A549 (cell line): ENCODE data around the gene PSME3IP1. TPM values are rescaled to one million over a fixed set of nuclear protein-coding genes. Genes with fewer than 3 reads are reported as not detected.

Experiments used
- ATAC-seq, 2 experiments: fragments of 200-7000 bp in 1 of 2; fragments of >200 bp in 1 of 2; cut with Nextera tagmentation in 1 of 2; cut with Tn5 transposase in 1 of 2; 3 replicates each; pipeline versions ENCODE4 v1.8.0 to v1.9.1; 2018 to 2020; ENCODE audit warnings: mild to moderate bottlenecking in 1 of 2, moderate library complexity in 1 of 2
- CTCF ChIA-PET: fragments of 300-600 bp; sonication (Branson Sonifier 250); formaldehyde crosslinking; extraction: SDS; loops from one replicate; lab custom pipeline; 2021; ENCODE audit warnings: antibody characterized with exemption, inconsistent platforms; lab: Yijun Ruan, JAX
- POLR2A ChIA-PET: fragments of 350-600 bp; formaldehyde crosslinking; extraction: SDS; loops from one replicate; lab custom pipeline; 2021; ENCODE audit warnings: antibody characterized with exemption, inconsistent platforms; lab: Yijun Ruan, JAX
- DNase-seq, 2 experiments: peaks; one replicate each; pipeline versions ENCODE4 v3.0.0 to v3.0.0-alpha.2; 2011 to 2016; ENCODE audit warnings: low read depth in 1 of 2, low spot score in 1 of 2
- FAIRE-seq: peaks from 2 replicates; lab custom pipeline; 2011; peaks lifted over from hg19 to GRCh38; lab: Jason Lieb, UNC
- H3K27ac ChIP-seq, 2 experiments: fragments of >200 bp; sonication (Bioruptor Twin); formaldehyde crosslinking; 3 replicates each; pipeline ENCODE4 v1.5.1; 2016 to 2017
- H3K4me1 ChIP-seq: fragments of >200 bp; sonication (Bioruptor Twin); formaldehyde crosslinking; 3 replicates; pipeline ENCODE4 v1.6.1; 2016
- H3K4me2 ChIP-seq: fragments of >200 bp; sonication (Bioruptor Twin); formaldehyde crosslinking; 3 replicates; pipeline ENCODE4 v1.6.1; 2016
- H3K4me3 ChIP-seq: fragments of >200 bp; sonication (Bioruptor Twin); formaldehyde crosslinking; 3 replicates; pipeline ENCODE4 v1.5.1; 2016
- H3K9me3 ChIP-seq: fragments of >200 bp; sonication (Bioruptor Twin); formaldehyde crosslinking; 3 replicates; pipeline ENCODE4 v1.6.1; 2016
- BHLHE40 ChIP-seq: IDR thresholded peaks from 2 replicates; pipeline ENCODE4 v1.6.1; 2012; ENCODE audit warnings: low read depth, low read length, inconsistent platforms
- CBX2 ChIP-seq: fragments of 200-600 bp; sonication (generic); IDR thresholded peaks from 2 replicates; pipeline ENCODE4 v1.6.1; 2016; ENCODE audit warnings: low read depth, mild to moderate bottlenecking, borderline replicate concordance
- CBX8 ChIP-seq: fragments of 200-600 bp; sonication (generic); IDR thresholded peaks from 2 replicates; pipeline ENCODE4 v1.6.1; 2016
- CEBPB ChIP-seq, 2 experiments: fragments of >200 bp in 1 of 2; sonication (Bioruptor Twin) in 1 of 2; formaldehyde crosslinking in 1 of 2; IDR thresholded peaks; 2 replicates each; pipeline ENCODE4 v1.6.1; 2012 to 2016
- CHD2 ChIP-seq: fragments of 150-350 bp; IDR thresholded peaks from 2 replicates; pipeline ENCODE4 v1.6.1; 2014; ENCODE audit warnings: low read length; ENCODE audit not compliant: partially characterized antibody
- CHD4 ChIP-seq: fragments of 200-600 bp; sonication (generic); IDR thresholded peaks from 2 replicates; pipeline ENCODE4 v1.6.1; 2016; ENCODE audit warnings: antibody characterized with exemption, mild to moderate bottlenecking, borderline replicate concordance
- EHMT2 ChIP-seq: fragments of 200-600 bp; sonication (generic); IDR thresholded peaks from 2 replicates; pipeline ENCODE4 v1.6.1; 2016; ENCODE audit warnings: antibody characterized with exemption, low read depth, mild to moderate bottlenecking, moderate library complexity
- FOSL2 ChIP-seq, 2 experiments: fragments of 450-650 bp in 1 of 2; fragments of >200 bp in 1 of 2; sonication (Bioruptor Twin) in 1 of 2; formaldehyde crosslinking; IDR thresholded peaks; 2 replicates each; pipeline versions ENCODE4 v1.5.0 to v1.6.1; 2016 to 2020; ENCODE audit warnings: mild to moderate bottlenecking in 1 of 2, moderate library complexity in 1 of 2
- FOXS1 ChIP-seq: fragments of 250-450 bp; sonication (Bioruptor Pico); IDR thresholded peaks from 2 replicates; pipeline ENCODE4 v1.5.0; 2020; ENCODE audit warnings: mild to moderate bottlenecking, moderate library complexity
- GATA3 ChIP-seq: IDR thresholded peaks from 2 replicates; pipeline ENCODE4 v1.6.1; 2012; ENCODE audit warnings: borderline replicate concordance
- HOXB13 ChIP-seq: fragments of 250-450 bp; sonication (Bioruptor Pico); IDR thresholded peaks from 2 replicates; pipeline ENCODE4 v1.5.0; 2020; ENCODE audit warnings: low read depth, mild to moderate bottlenecking, moderate library complexity
- JUNB ChIP-seq: fragments of >200 bp; sonication (Bioruptor Twin); formaldehyde crosslinking; IDR thresholded peaks from 2 replicates; pipeline ENCODE4 v1.6.1; 2016
- KDM1A ChIP-seq: fragments of 200-600 bp; sonication (generic); IDR thresholded peaks from 2 replicates; pipeline ENCODE4 v1.6.1; 2016; ENCODE audit warnings: low read depth, mild to moderate bottlenecking
- MAFK ChIP-seq: fragments of 450-650 bp; IDR thresholded peaks from 2 replicates; pipeline ENCODE4 v1.6.1; 2014; ENCODE audit not compliant: partially characterized antibody
- NPAS2 ChIP-seq: fragments of 250-450 bp; sonication (Bioruptor Pico); IDR thresholded peaks from 2 replicates; pipeline ENCODE4 v1.8.0; 2022; ENCODE audit warnings: mild to moderate bottlenecking, moderate library complexity, borderline replicate concordance
- POLR2AphosphoS2 ChIP-seq: conservative IDR thresholded peaks from 2 replicates; pipeline ENCODE4 v1.6.1; 2012; ENCODE audit warnings: low read length, improper control_type of control experiment, inconsistent platforms
- RARB ChIP-seq: fragments of 250-450 bp; sonication (Bioruptor Pico); IDR thresholded peaks from 2 replicates; pipeline ENCODE4 v1.8.0; 2021; ENCODE audit warnings: mild to moderate bottlenecking, moderate library complexity
- RFX5 ChIP-seq: fragments of 450-650 bp; IDR thresholded peaks from 2 replicates; pipeline ENCODE4 v1.7.1; 2014; ENCODE audit warnings: antibody characterized with exemption, mild to moderate bottlenecking, moderate library complexity
- SREBF2 ChIP-seq: fragments of 450-650 bp; IDR thresholded peaks from 2 replicates; pipeline ENCODE4 v1.6.1; 2014; ENCODE audit warnings: mild to moderate bottlenecking, moderate library complexity
- WGBS: methylation state at CpG from one replicate; pipeline ENCODE4 v1.1.6; 2017; ENCODE audit errors: missing lambda C conversion rate; 5-methylcytosine and 5-hydroxymethylcytosine counted together
- polyA plus RNA-seq, 4 experiments: library from polyadenylated mRNA; depleted of rRNA in 3 of 4; stranded (reverse); fragments of >200 nt; fragmentation: RNase III in 1 of 4; extraction: RNeasy Plus Mini Kit Qiagen cat#74134 plus additional on column Dnase treatment in 1 of 4; gene quantifications; 2 replicates in 3 of 4; 3 replicates in 1 of 4; pipeline ENCODE4 v1.2.3, GENCODE V29; 2011 to 2017
- TF ChIP-seq, protein P1 (sequence below): IDR thresholded peaks from 2 replicates; pipeline ENCODE4 v1.6.1; 2012; ENCODE audit warnings: low read depth, borderline replicate concordance
- TF ChIP-seq, protein P2 (sequence below): IDR thresholded peaks from 2 replicates; pipeline ENCODE4 v1.6.1; 2012
- TF ChIP-seq, protein P3 (sequence below): fragments of >200 bp; sonication (Bioruptor Twin); formaldehyde crosslinking; IDR thresholded peaks from 3 replicates; pipeline ENCODE4 v1.6.1; 2016
- TF ChIP-seq, protein P4 (sequence below): fragments of 250-450 bp; sonication (Bioruptor Pico); IDR thresholded peaks from 2 replicates; pipeline ENCODE4 v1.5.0; 2021; ENCODE audit warnings: mild to moderate bottlenecking, moderate library complexity, borderline replicate concordance

The PSME3IP1 gene
- polyA plus RNA-seq, 2 of the 4 experiments (the other 2 are of a cell fraction) = 155 to 159 TPM

DNA sequence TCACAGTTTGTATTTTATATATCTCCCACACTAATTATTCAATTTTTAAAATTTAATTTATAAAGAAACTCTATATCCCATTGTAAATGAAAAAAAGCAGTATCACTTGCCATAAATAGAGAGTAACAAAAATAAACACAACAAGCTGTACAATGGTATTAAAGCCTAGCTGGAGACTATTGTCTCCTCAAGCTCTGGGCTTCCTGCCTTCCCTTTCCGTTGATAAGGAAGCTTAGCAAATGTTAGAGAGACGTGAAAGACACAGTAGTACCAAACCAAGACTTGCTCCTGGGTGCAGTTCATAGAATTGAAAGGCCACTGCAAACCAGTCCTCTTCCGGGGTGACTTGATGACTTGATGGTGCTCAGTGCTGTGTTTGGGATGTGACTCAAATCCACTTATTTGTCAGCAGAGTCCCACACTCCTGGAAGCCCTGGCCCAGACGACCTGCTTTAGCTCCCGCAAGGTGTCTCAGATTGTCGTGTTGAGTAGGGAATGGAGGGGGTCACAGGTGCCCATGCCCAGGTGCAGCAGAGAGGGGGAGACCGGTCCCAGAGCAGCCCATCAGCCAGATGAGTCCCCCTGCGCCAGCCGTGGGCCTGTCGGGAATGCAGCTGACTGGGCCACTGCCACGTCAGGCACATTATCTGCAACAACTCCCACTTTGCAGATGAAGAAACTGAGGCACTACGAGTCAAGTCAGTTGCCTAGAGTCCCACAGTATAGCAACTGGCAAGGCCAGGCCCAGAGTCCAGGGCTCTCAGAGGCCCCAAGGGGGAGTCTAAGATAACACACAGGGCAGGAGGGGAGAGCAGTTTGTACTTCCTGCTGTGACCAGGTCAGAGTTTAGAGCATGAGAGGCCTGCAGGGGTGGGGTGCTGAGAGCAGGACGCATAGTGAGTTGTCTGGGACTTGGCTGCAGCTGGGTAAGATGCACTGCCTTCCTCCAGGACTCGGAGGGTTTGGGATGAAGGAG lies 40.5 kb downstream of the PSME3IP1 start:
- Histone ChIP-seq H3K4me1 (no peaks in the 10 kb centered on the region), H3K9me3 (no peaks in the 10 kb centered on the region), H3K4me3 (no peak overlapping the region), H3K27ac (no peak overlapping the region), H3K4me2 (no peak overlapping the region)
- no peak for FAIRE-seq
- no peak; a peak in 1 of 6 replicates for ATAC-seq
- 84% methylated on average over 11 of the region's 14 CpGs for WGBS
- ChIA-PET POLR2A (no interaction called here), CTCF (interaction anchor here (0.7 to 1.0 kb wide), 2 partner anchors 26 to 79 kb away, joined by 3 read pairs; no protein-coding TSS in a partner anchor)
- no peak for TF ChIP-seq CHD2
- TF ChIP-seq FOSL2 (IDR thresholded peaks at IDR 0.05) = no peak
- TF ChIP-seq FOSL2 (CRISPR knock-in tag; IDR thresholded peaks at IDR 0.05) = no peak
- TF ChIP-seq SREBF2 = no peak
- TF ChIP-seq KDM1A = no peak
- no peak for TF ChIP-seq CBX8
- no peak for TF ChIP-seq CBX2
- TF ChIP-seq MAFK = no peak
- DNase-seq = no peak

DNA sequence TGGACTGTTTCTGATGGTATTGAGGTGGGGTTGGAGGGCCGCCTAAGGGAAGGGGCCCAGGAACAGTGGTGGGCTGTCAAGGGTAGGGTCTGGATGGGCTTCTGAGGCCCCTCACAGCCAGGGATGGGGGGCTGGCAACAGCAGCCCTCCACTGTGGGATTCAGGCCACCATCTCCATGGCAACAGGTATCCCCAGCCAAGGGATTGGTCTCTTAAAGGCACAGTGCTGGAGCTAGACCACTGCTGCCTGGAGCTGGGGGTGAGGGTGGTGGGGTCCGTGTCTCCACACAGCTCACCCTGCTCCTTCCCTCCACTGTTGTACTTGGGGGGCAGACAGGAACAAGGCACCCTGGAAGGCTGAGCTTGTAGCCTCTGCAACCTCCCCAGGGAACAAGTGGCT lies 41.8 kb downstream of the PSME3IP1 start:
- DNase-seq (no peak), ATAC-seq (no peak), FAIRE-seq (no peak)

DNA sequence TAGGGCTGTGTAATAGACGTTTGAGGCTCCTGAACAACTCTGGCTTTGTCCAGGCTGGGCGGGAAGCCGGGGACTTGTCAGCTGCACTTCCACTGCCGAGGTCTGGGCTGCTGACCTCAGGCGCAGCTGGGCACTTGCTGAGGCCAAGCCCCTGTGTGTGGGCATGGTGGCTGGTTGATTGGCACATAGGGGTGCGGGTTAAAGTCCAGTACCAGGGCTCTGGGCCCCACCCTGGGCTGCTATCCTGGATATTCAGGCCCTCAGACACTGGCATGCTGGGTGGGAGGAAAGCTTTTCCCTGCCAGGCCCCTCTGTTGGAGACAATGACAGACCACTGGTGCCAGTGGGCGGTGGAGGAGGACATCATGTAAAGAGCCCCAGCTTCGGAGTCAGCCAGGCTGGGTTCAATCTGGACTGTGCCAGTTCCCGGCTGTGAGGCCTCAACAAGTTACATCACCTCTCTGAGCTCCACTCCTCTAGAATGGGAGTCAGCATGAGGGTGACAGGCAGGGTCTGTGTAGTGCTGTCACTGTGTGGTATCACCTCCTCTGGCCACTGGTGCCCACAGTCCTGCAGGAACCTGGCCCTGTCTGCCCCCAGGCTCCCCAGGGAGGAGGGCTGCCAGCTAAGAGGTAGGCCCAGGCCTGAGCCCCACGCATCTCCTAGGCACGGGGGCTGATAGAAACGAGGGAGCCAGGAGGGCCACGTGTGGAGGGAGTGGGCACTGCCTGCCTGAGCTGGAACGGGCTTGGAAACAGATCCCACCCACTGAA lies 42.5 kb downstream of the PSME3IP1 start:
- ChIA-PET CTCF (interaction anchor here (0.9 to 4.6 kb wide), 5 partner anchors 9 to 273 kb away, joined by 3 to 18 read pairs (median 4); partner anchors contain the start of gene CPNE2), POLR2A (no interaction called here)
- Histone ChIP-seq H3K4me1 (no peaks in the 10 kb centered on the region), H3K27ac (no peak overlapping the region), H3K4me2 (no peak overlapping the region), H3K9me3 (no peaks in the 10 kb centered on the region), H3K4me3 (no peak overlapping the region)
- DNase-seq = no peak
- FAIRE-seq = no peak
- no peak for ATAC-seq
- no peak for TF ChIP-seq EHMT2
- no peak for TF ChIP-seq GATA3
- TF ChIP-seq, protein P1, sequence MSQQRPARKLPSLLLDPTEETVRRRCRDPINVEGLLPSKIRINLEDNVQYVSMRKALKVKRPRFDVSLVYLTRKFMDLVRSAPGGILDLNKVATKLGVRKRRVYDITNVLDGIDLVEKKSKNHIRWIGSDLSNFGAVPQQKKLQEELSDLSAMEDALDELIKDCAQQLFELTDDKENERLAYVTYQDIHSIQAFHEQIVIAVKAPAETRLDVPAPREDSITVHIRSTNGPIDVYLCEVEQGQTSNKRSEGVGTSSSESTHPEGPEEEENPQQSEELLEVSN = no peak
- TF ChIP-seq NPAS2 (CRISPR knock-in tag) = no peak
- no peak for TF ChIP-seq POLR2AphosphoS2
- TF ChIP-seq, protein P2, sequence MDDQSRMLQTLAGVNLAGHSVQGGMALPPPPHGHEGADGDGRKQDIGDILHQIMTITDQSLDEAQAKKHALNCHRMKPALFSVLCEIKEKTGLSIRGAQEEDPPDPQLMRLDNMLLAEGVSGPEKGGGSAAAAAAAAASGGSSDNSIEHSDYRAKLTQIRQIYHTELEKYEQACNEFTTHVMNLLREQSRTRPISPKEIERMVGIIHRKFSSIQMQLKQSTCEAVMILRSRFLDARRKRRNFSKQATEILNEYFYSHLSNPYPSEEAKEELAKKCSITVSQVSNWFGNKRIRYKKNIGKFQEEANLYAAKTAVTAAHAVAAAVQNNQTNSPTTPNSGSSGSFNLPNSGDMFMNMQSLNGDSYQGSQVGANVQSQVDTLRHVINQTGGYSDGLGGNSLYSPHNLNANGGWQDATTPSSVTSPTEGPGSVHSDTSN = no peak
- no peak for TF ChIP-seq HOXB13
- no peak for TF ChIP-seq BHLHE40
- TF ChIP-seq, protein P3, sequence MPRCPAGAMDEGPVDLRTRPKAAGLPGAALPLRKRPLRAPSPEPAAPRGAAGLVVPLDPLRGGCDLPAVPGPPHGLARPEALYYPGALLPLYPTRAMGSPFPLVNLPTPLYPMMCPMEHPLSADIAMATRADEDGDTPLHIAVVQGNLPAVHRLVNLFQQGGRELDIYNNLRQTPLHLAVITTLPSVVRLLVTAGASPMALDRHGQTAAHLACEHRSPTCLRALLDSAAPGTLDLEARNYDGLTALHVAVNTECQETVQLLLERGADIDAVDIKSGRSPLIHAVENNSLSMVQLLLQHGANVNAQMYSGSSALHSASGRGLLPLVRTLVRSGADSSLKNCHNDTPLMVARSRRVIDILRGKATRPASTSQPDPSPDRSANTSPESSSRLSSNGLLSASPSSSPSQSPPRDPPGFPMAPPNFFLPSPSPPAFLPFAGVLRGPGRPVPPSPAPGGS = no peak
- no peak for TF ChIP-seq RFX5
- 86% methylated on average over 10 of the region's 14 CpGs for WGBS

More for the DNA sequence above, 41.8 kb downstream of the PSME3IP1 start:
- H3K4me3 ChIP-seq = no peak overlapping the region
- ChIA-PET CTCF (interaction anchor here (1.1 to 4.6 kb wide), 4 partner anchors 9 to 59 kb away, joined by 4 to 18 read pairs (median 8); partner anchors contain the start of gene CPNE2), POLR2A (no interaction called here)
- WGBS = 91% methylated on average over 1 of the region's 2 CpGs
- no peaks in the 10 kb centered on the region for H3K4me1 ChIP-seq
- H3K9me3 ChIP-seq = no peaks in the 10 kb centered on the region
- no peak overlapping the region for H3K27ac ChIP-seq
- no peak for TF ChIP-seq FOXS1
- TF ChIP-seq CEBPB (IDR thresholded peaks at IDR 0.05) = no peak
- TF ChIP-seq, protein P4, sequence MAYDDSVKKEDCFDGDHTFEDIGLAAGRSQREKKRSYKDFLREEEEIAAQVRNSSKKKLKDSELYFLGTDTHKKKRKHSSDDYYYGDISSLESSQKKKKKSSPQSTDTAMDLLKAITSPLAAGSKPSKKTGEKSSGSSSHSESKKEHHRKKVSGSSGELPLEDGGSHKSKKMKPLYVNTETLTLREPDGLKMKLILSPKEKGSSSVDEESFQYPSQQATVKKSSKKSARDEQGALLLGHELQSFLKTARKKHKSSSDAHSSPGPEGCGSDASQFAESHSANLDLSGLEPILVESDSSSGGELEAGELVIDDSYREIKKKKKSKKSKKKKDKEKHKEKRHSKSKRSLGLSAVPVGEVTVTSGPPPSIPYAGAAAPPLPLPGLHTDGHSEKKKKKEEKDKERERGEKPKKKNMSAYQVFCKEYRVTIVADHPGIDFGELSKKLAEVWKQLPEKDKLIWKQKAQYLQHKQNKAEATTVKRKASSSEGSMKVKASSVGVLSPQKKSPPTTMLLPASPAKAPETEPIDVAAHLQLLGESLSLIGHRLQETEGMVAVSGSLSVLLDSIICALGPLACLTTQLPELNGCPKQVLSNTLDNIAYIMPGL (CRISPR knock-in tag) = no peak
- no peak for TF ChIP-seq CHD4
- no peak for TF ChIP-seq JUNB
- TF ChIP-seq RARB (CRISPR knock-in tag) = no peak
- no peak for TF ChIP-seq POLR2AphosphoS2
- TF ChIP-seq NPAS2 (CRISPR knock-in tag) = no peak
- TF ChIP-seq EHMT2 = no peak
- TF ChIP-seq, protein P1 = no peak
- TF ChIP-seq, all 56 proteins: peak for 0
- H3K4me2 ChIP-seq = no peak overlapping the region
